Glutamatergic neuron (in vitro differentiated cells): Measurements from ENCODE around the gene PIK3IP1. TPM values are rescaled to one million over a fixed set of nuclear protein-coding genes. Genes with fewer than 3 reads are reported as not detected.
"Not testable (repeated sequence)": the region's sequence is repeated elsewhere in the genome, so short reads cannot be mapped to it uniquely, and the experiment has no call there.

Experiments used
- DNase-seq: peaks from one replicate; pipeline ENCODE4 v3.0.0; 2022
- H3K27ac Mint-ChIP-seq: one replicate; pipeline ENCODE4 v1.8.0; 2020; ENCODE audit warnings: mild to moderate bottlenecking, mixed read lengths, inconsistent platforms; ENCODE audit not compliant: unreplicated experiment
- H3K27me3 Mint-ChIP-seq: one replicate; pipeline ENCODE4 v1.8.0; 2020; ENCODE audit warnings: mild to moderate bottlenecking, moderate library complexity, mixed read lengths, inconsistent platforms; ENCODE audit not compliant: unreplicated experiment
- H3K36me3 Mint-ChIP-seq: one replicate; pipeline ENCODE4 v1.8.0; 2020; ENCODE audit warnings: mild to moderate bottlenecking, mixed read lengths, inconsistent platforms; ENCODE audit not compliant: unreplicated experiment
- H3K4me1 Mint-ChIP-seq: one replicate; pipeline ENCODE4 v1.8.0; 2020; ENCODE audit warnings: mild to moderate bottlenecking, low read depth, mixed read lengths, inconsistent platforms; ENCODE audit not compliant: unreplicated experiment
- H3K4me3 Mint-ChIP-seq: one replicate; pipeline ENCODE4 v1.8.0; 2020; ENCODE audit warnings: mild to moderate bottlenecking, mixed read lengths, inconsistent platforms; ENCODE audit not compliant: unreplicated experiment
- H3K9me3 Mint-ChIP-seq: one replicate; pipeline ENCODE4 v1.8.0; 2020; ENCODE audit warnings: mild to moderate bottlenecking, moderate library complexity, mixed read lengths, inconsistent platforms; ENCODE audit not compliant: unreplicated experiment
- CTCF ChIP-seq: fragments of 200-600 bp; sonication (generic); IDR thresholded peaks from one replicate; pipeline ENCODE4 v1.5.0; 2021; ENCODE audit not compliant: partially characterized antibody, unreplicated experiment
- total RNA-seq: library from RNA; stranded (reverse); fragmentation: NEBNext Ultra II Directional; extraction: Animal tissue kit (Norgen Biotek cat#: 25700); gene quantifications from one replicate; pipeline ENCODE4 v1.2.1, GENCODE V29; 2021; ENCODE audit not compliant: unreplicated experiment

Gene PIK3IP1
- total RNA-seq, 1 donor from 2014 or later = 38.8 TPM

- Mint-ChIP-seq H3K27ac (no peak overlapping the region), H3K36me3 (no peaks in the 10 kb centered on the region), H3K4me1 (no peaks in the 10 kb centered on the region), H3K27me3 (no peaks in the 10 kb centered on the region), H3K9me3 (peaks cover 2% of the 10 kb centered on the region), H3K4me3 (no peak overlapping the region)
- DNase-seq = no peak
- no peak for TF ChIP-seq CTCF
Measured at GRCh38 chr22:31326877-31327276, 34.6 kb upstream of the PIK3IP1 start.

- no peaks in the 10 kb centered on the region for H3K27me3 Mint-ChIP-seq
- H3K9me3 Mint-ChIP-seq = peaks cover 2% of the 10 kb centered on the region
- H3K36me3 Mint-ChIP-seq = peaks cover 5% of the 10 kb centered on the region
- no peak for DNase-seq
- no peaks in the 10 kb centered on the region for H3K4me1 Mint-ChIP-seq
- H3K4me3 Mint-ChIP-seq = no peak overlapping the region
- no peak for TF ChIP-seq CTCF
- H3K27ac Mint-ChIP-seq = no peak overlapping the region
Measured at GRCh38 chr22:31323578-31324550, 31.6 kb upstream of the PIK3IP1 start.

GRCh38 chr22:31321421-31321820 is 29.1 kb upstream of the PIK3IP1 start:
- H3K36me3 Mint-ChIP-seq = peaks cover 5% of the 10 kb centered on the region
- H3K9me3 Mint-ChIP-seq = peaks cover 2% of the 10 kb centered on the region
- H3K27ac Mint-ChIP-seq = no peak overlapping the region
- no peak for DNase-seq
- no peaks in the 10 kb centered on the region for H3K4me1 Mint-ChIP-seq
- no peaks in the 10 kb centered on the region for H3K27me3 Mint-ChIP-seq
- no peak overlapping the region for H3K4me3 Mint-ChIP-seq
- no peak for TF ChIP-seq CTCF

DNA sequence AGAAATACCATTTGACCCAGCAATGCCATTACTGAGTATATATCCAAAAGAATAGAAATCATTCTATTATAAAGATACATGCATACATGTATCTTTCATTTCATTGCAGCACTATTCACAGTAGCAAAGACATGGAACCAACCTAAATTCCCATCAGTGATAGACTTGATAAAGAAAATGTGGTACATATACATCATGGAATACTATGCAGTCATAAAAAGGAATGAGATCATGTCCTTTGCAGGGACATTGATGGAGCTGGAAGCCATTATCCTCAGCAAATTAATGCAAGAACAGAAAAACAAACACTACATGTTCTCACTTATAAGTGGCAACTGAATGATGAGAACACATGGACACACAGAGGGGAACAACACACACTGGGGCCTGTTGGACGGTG is 21.9 kb upstream of the PIK3IP1 start:
- H3K27ac Mint-ChIP-seq, H3K4me1 Mint-ChIP-seq, DNase-seq, H3K27me3 Mint-ChIP-seq, H3K4me3 Mint-ChIP-seq, H3K9me3 Mint-ChIP-seq: not testable (repeated sequence)
- H3K36me3 Mint-ChIP-seq = peaks cover 17% of the 10 kb centered on the region

GRCh38 chr22:31313366-31314147 is 21.3 kb upstream of the PIK3IP1 start:
- peaks cover 2% of the 10 kb centered on the region for H3K4me1 Mint-ChIP-seq
- H3K27ac Mint-ChIP-seq = no peak overlapping the region

More at GRCh38 chr22:31313366-31314147, 21.3 kb upstream of the PIK3IP1 start:
- peak; percentile 75 for DNase-seq
- H3K4me3 Mint-ChIP-seq = no peak overlapping the region
- TF ChIP-seq CTCF = peak; percentile 96
- no peaks in the 10 kb centered on the region for H3K9me3 Mint-ChIP-seq
- peaks cover 2% of the 10 kb centered on the region for H3K27me3 Mint-ChIP-seq
- H3K36me3 Mint-ChIP-seq = peaks cover 17% of the 10 kb centered on the region
